Limb (tissue), 2 donors: ENCODE measurements around the gene LMX1A.

Experiments
- DNase-seq, 2 donors: peaks; one replicate each; pipeline ENCODE4 v3.0.0-alpha.2; 2016; ENCODE audit errors: extremely low spot score in 2 of 2

Gene LMX1A

GRCh38 chr1:165224504-165224903 lies 132.0 kb downstream of the LMX1A start:
- no peak for DNase-seq

GRCh38 chr1:165222580-165222979 lies 133.9 kb downstream of the LMX1A start:
- no peak for DNase-seq

GRCh38 chr1:165218731-165219130 lies 137.8 kb downstream of the LMX1A start:
- peak; percentile 63 to 65 for DNase-seq

- DNase-seq, result no peak
Measured at GRCh38 chr1:165217958-165218357, 138.6 kb downstream of the LMX1A start.

GRCh38 chr1:165216254-165216653 lies 140.3 kb downstream of the LMX1A start:
- no peak for DNase-seq

- no peak for DNase-seq
Measured at GRCh38 chr1:165215676-165216075, 140.8 kb downstream of the LMX1A start.

- DNase-seq, result no peak
Measured at GRCh38 chr1:165212229-165212628, 144.3 kb downstream of the LMX1A start.

GRCh38 chr1:165207853-165208515 lies 148.5 kb downstream of the LMX1A start:
- DNase-seq, result peak; percentile 13 to 37

- no peak for DNase-seq
Measured at GRCh38 chr1:165205145-165205544, 151.4 kb downstream of the LMX1A start.

- DNase-seq, result no peak
Measured at GRCh38 chr1:165204548-165204947, 152.0 kb downstream of the LMX1A start.

- no peak for DNase-seq
Measured at GRCh38 chr1:165191087-165191486, 165.4 kb downstream of the LMX1A start.

GRCh38 chr1:165189913-165190312 lies 166.6 kb downstream of the LMX1A start:
- no peak for DNase-seq

- no peak for DNase-seq
Measured at GRCh38 chr1:165189011-165189410, 167.5 kb downstream of the LMX1A start.

- DNase-seq, result peak in 1 of 2 donors; percentile 18
Measured at GRCh38 chr1:165187031-165188009, 169.2 kb downstream of the LMX1A start.

- DNase-seq, result no peak
Measured at GRCh38 chr1:165185161-165185889, 171.2 kb downstream of the LMX1A start.

GRCh38 chr1:165182975-165183374 lies 173.5 kb downstream of the LMX1A start:
- DNase-seq, result no peak

- no peak for DNase-seq
Measured at GRCh38 chr1:165179306-165179705, 177.2 kb downstream of the LMX1A start.

- no peak for DNase-seq
Measured at GRCh38 chr1:165174491-165174890, 182.0 kb downstream of the LMX1A start.

- DNase-seq, result no peak
Measured at GRCh38 chr1:165173818-165174217, 182.7 kb downstream of the LMX1A start.

- DNase-seq, result no peak
Measured at GRCh38 chr1:165173409-165173808, 183.1 kb downstream of the LMX1A start.

GRCh38 chr1:165172666-165173065 lies 183.8 kb downstream of the LMX1A start:
- no peak for DNase-seq

GRCh38 chr1:165169729-165170128 lies 186.8 kb downstream of the LMX1A start:
- no peak for DNase-seq
